Stimulated activated CD4-positive, alpha-beta T cell treated with anti-CD3 and anti-CD28 coated beads, Interleukin-15, amount 100 ng/mL, for 1 hour (primary cell): Measurements from ENCODE around the gene PTPRN2.

Source experiments
- DNase-seq, 2 donors: peaks; one replicate each; pipeline ENCODE4 v3.0.0-alpha.2; 2020; ENCODE audit warnings: low read depth in 1 of 2, low spot score in 1 of 2

PTPRN2 gene

GRCh38 chr7:157630301-157630853 lies 957.2 kb downstream of the PTPRN2 start:
- no peak for DNase-seq

- no peak for DNase-seq
Measured at GRCh38 chr7:157628456-157628855, 959.2 kb downstream of the PTPRN2 start.

GRCh38 chr7:157627646-157628045 lies 960.0 kb downstream of the PTPRN2 start:
- no peak for DNase-seq

- no peak for DNase-seq
Measured at GRCh38 chr7:157627033-157627432, 960.6 kb downstream of the PTPRN2 start.

GRCh38 chr7:157625973-157626742 lies 961.5 kb downstream of the PTPRN2 start:
- DNase-seq = no peak

GRCh38 chr7:157623556-157623955 lies 964.1 kb downstream of the PTPRN2 start:
- no peak for DNase-seq

- DNase-seq = no peak
Measured at GRCh38 chr7:157622408-157623205, 965.0 kb downstream of the PTPRN2 start.

- DNase-seq = no peak
Measured at GRCh38 chr7:157622000-157622399, 965.6 kb downstream of the PTPRN2 start.

- DNase-seq = no peak
Measured at GRCh38 chr7:157621131-157621681, 966.4 kb downstream of the PTPRN2 start.

GRCh38 chr7:157620616-157621015 lies 967.0 kb downstream of the PTPRN2 start:
- no peak for DNase-seq

- DNase-seq = no peak
Measured at GRCh38 chr7:157619753-157620525, 967.7 kb downstream of the PTPRN2 start.

- DNase-seq = no peak
Measured at GRCh38 chr7:157618823-157619606, 968.6 kb downstream of the PTPRN2 start.

- no peak for DNase-seq
Measured at GRCh38 chr7:157618091-157618726, 969.4 kb downstream of the PTPRN2 start.

- DNase-seq = no peak
Measured at GRCh38 chr7:157617401-157617800, 970.2 kb downstream of the PTPRN2 start.

GRCh38 chr7:157616931-157617330 lies 970.7 kb downstream of the PTPRN2 start:
- DNase-seq = no peak

- no peak for DNase-seq
Measured at GRCh38 chr7:157616426-157616825, 971.2 kb downstream of the PTPRN2 start.

GRCh38 chr7:157615852-157616251 lies 971.8 kb downstream of the PTPRN2 start:
- no peak for DNase-seq

- DNase-seq = no peak
Measured at GRCh38 chr7:157615101-157615817, 972.4 kb downstream of the PTPRN2 start.

GRCh38 chr7:157614457-157615020 lies 973.1 kb downstream of the PTPRN2 start:
- DNase-seq = no peak
